ENCODE data around the gene RMC1.

The RMC1 gene

GRCh38 chr18:23512641-23513040, 9.3 kb downstream of the RMC1 start:
- no peak for TF ChIP-seq POU2F2 (IDR thresholded peaks at IDR 0.05; ENCODE audit: low read depth, low read length)
- TF ChIP-seq SPI1 (IDR thresholded peaks at IDR 0.05; ENCODE audit: low read depth, low read length), result no peak
- TF ChIP-seq POLR2A (IDR thresholded peaks at IDR 0.05; ENCODE audit: low read depth, low read length), result no peak
- TF ChIP-seq TAF1 (IDR thresholded peaks at IDR 0.05; ENCODE audit: low read depth, low read length), result no peak
- no peak for TF ChIP-seq POLR2AphosphoS5 (IDR thresholded peaks at IDR 0.05; ENCODE audit: low read depth, low read length)
- no peak for TF ChIP-seq PAX5 (IDR thresholded peaks at IDR 0.05; ENCODE audit: insufficient read depth, low read length, severe bottlenecking)
- no peak for FAIRE-seq
- no peak for DNase-seq (ENCODE audit: insufficient read length, low spot score)

GRCh38 chr18:23515911-23516546, 12.7 kb downstream of the RMC1 start:
- 0 out of 2 replicates have a peak, but pooled peaks have one; percentile 47 for TF ChIP-seq POU2F2 (IDR thresholded peaks at IDR 0.05; ENCODE audit: low read depth, low read length)
- TF ChIP-seq TAF1 (IDR thresholded peaks at IDR 0.05; ENCODE audit: low read depth, low read length), result no peak
- FAIRE-seq (peak; percentile 94), DNase-seq (ENCODE audit: insufficient read length, low spot score) (peak; percentile 47)

- no peak for TF ChIP-seq SPI1 (IDR thresholded peaks at IDR 0.05; ENCODE audit: low read depth, low read length)
- DNase-seq (ENCODE audit: insufficient read length, low spot score) (no peak), FAIRE-seq (no peak)
Measured at GRCh38 chr18:23519734-23520133, 16.4 kb downstream of the RMC1 start.

GRCh38 chr18:23521271-23521670, 18.0 kb downstream of the RMC1 start:
- no peak for DNase-seq (ENCODE audit: insufficient read length, low spot score)
- TF ChIP-seq POLR2AphosphoS5 (IDR thresholded peaks at IDR 0.05; ENCODE audit: low read depth, low read length), result no peak
- no peak for TF ChIP-seq POU2F2 (IDR thresholded peaks at IDR 0.05; ENCODE audit: low read depth, low read length)
- TF ChIP-seq SPI1 (IDR thresholded peaks at IDR 0.05; ENCODE audit: low read depth, low read length), result no peak
- no peak for TF ChIP-seq PAX5 (IDR thresholded peaks at IDR 0.05; ENCODE audit: insufficient read depth, low read length, severe bottlenecking)
- no peak for TF ChIP-seq POLR2A (IDR thresholded peaks at IDR 0.05; ENCODE audit: low read depth, low read length)
- no peak for TF ChIP-seq TAF1 (IDR thresholded peaks at IDR 0.05; ENCODE audit: low read depth, low read length)
- FAIRE-seq, result no peak

- TF ChIP-seq POLR2A (IDR thresholded peaks at IDR 0.05; ENCODE audit: low read depth, low read length) (no peak), POLR2AphosphoS5 (IDR thresholded peaks at IDR 0.05; ENCODE audit: low read depth, low read length) (no peak), TAF1 (IDR thresholded peaks at IDR 0.05; ENCODE audit: low read depth, low read length) (no peak), SPI1 (IDR thresholded peaks at IDR 0.05; ENCODE audit: low read depth, low read length) (no peak), POU2F2 (IDR thresholded peaks at IDR 0.05; ENCODE audit: low read depth, low read length) (no peak), PAX5 (IDR thresholded peaks at IDR 0.05; ENCODE audit: insufficient read depth, low read length, severe bottlenecking) (no peak)
- DNase-seq (ENCODE audit: insufficient read length, low spot score) (no peak), FAIRE-seq (no peak)
Measured at GRCh38 chr18:23521907-23522306, 18.6 kb downstream of the RMC1 start.

- DNase-seq (ENCODE audit: insufficient read length, low spot score) (no peak), FAIRE-seq (no peak)
- TF ChIP-seq SPI1 (IDR thresholded peaks at IDR 0.05; ENCODE audit: low read depth, low read length) (peak; percentile 77), POLR2AphosphoS5 (IDR thresholded peaks at IDR 0.05; ENCODE audit: low read depth, low read length) (no peak), TAF1 (IDR thresholded peaks at IDR 0.05; ENCODE audit: low read depth, low read length) (no peak), POU2F2 (IDR thresholded peaks at IDR 0.05; ENCODE audit: low read depth, low read length) (0 out of 2 replicates have a peak, but pooled peaks have one; percentile 52)
Measured at GRCh38 chr18:23523429-23524212, 20.3 kb downstream of the RMC1 start.

- DNase-seq (ENCODE audit: insufficient read length, low spot score) (no peak), FAIRE-seq (no peak)
- TF ChIP-seq POLR2A (IDR thresholded peaks at IDR 0.05; ENCODE audit: low read depth, low read length), result no peak
- no peak for TF ChIP-seq PAX5 (IDR thresholded peaks at IDR 0.05; ENCODE audit: insufficient read depth, low read length, severe bottlenecking)
- TF ChIP-seq TAF1 (IDR thresholded peaks at IDR 0.05; ENCODE audit: low read depth, low read length), result no peak
Measured at GRCh38 chr18:23524213-23524707, 20.9 kb downstream of the RMC1 start.

GRCh38 chr18:23526501-23527063, 23.3 kb downstream of the RMC1 start:
- FAIRE-seq (no peak), DNase-seq (ENCODE audit: insufficient read length, low spot score) (no peak)
- no peak for TF ChIP-seq PAX5 (IDR thresholded peaks at IDR 0.05; ENCODE audit: insufficient read depth, low read length, severe bottlenecking)
- TF ChIP-seq TAF1 (IDR thresholded peaks at IDR 0.05; ENCODE audit: low read depth, low read length), result no peak
- TF ChIP-seq POU2F2 (IDR thresholded peaks at IDR 0.05; ENCODE audit: low read depth, low read length), result no peak
- TF ChIP-seq POLR2A (IDR thresholded peaks at IDR 0.05; ENCODE audit: low read depth, low read length), result no peak
- TF ChIP-seq POLR2AphosphoS5 (IDR thresholded peaks at IDR 0.05; ENCODE audit: low read depth, low read length), result no peak

GRCh38 chr18:23528580-23529472, 25.5 kb downstream of the RMC1 start:
- DNase-seq (ENCODE audit: insufficient read length, low spot score) (no peak), FAIRE-seq (no peak)
- TF ChIP-seq POLR2A (IDR thresholded peaks at IDR 0.05; ENCODE audit: low read depth, low read length), result no peak
- TF ChIP-seq PAX5 (IDR thresholded peaks at IDR 0.05; ENCODE audit: insufficient read depth, low read length, severe bottlenecking), result no peak
- no peak for TF ChIP-seq POLR2AphosphoS5 (IDR thresholded peaks at IDR 0.05; ENCODE audit: low read depth, low read length)
- no peak for TF ChIP-seq TAF1 (IDR thresholded peaks at IDR 0.05; ENCODE audit: low read depth, low read length)
- no peak for TF ChIP-seq POU2F2 (IDR thresholded peaks at IDR 0.05; ENCODE audit: low read depth, low read length)
- TF ChIP-seq SPI1 (IDR thresholded peaks at IDR 0.05; ENCODE audit: low read depth, low read length), result no peak

Data from GM12891 (cell line).